ENCODE measurements around the gene TBC1D8. TPM values are rescaled to one million over a fixed set of nuclear protein-coding genes. Genes with fewer than 3 reads are reported as not detected.

TBC1D8 gene
- total and polyA plus RNA-seq, 2 of the 13 experiments (the other 11 are each of a cell fraction or from before 2014, with no cell fraction given), result 45.1 to 95.4 TPM

DNA sequence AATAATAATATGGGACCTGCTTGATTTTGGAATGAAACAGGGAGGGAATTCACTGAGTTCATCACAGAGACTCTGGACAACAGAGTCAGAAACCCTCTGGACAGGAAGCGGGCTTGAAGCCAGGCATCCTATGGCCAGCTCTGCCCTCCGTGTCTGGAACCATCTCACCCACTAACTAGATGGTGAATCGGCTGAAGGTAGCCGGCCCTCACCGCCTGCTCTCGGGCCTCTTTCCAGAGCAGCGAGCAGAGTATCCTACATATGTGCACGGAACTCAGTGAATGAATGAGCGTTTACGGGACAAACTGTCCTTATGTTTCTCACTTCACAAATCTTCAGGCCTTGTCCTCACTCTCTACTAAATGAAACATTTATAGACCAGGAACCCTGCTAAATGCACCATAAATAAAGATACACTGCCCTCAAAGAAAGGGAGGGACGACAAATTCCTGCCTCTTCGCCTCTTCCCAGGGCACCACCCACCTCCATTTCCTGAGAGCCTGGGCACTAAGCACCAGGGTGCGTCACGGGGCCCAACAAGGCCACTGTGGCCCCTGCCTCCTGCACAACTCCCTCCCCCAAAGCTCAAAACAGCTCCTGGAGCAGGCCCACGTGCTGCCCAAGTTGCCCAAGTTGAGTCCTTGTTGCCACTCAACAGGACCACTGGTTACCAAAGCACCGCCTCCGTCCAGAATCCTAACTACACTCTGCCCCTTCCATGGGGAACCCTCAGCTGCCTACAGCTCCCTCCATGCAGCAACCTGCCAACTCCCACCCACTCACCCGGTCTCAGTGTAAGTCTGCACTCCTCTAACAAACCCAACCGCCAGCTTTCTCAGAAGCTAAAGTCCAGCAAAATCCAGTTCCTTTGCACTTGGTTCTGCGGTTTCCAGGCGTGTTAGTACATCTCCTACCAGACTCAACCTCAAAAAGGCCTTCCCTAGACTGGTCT lies 1.7 kb downstream of the TBC1D8 start (continued):
- no peak for TF ChIP-seq SRF (IDR thresholded peaks at IDR 0.05; ENCODE audit: low read depth, low read length)
- TF ChIP-seq ZNF614 (CRISPR knock-in tag; IDR thresholded peaks at IDR 0.05; ENCODE audit: borderline replicate concordance), result no peak
- TF ChIP-seq, protein P1, sequence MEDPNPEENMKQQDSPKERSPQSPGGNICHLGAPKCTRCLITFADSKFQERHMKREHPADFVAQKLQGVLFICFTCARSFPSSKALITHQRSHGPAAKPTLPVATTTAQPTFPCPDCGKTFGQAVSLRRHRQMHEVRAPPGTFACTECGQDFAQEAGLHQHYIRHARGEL (CRISPR knock-in tag; IDR thresholded peaks at IDR 0.05), result no peak
- TF ChIP-seq, protein P2, sequence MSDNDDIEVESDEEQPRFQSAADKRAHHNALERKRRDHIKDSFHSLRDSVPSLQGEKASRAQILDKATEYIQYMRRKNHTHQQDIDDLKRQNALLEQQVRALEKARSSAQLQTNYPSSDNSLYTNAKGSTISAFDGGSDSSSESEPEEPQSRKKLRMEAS (IDR thresholded peaks at IDR 0.05), result peak; percentile 92
- TF ChIP-seq ZNF777 (CRISPR knock-in tag; IDR thresholded peaks at IDR 0.05), result no peak; the same call in 1 of the 2 replicates
- no peak for TF ChIP-seq ZNF570 (CRISPR knock-in tag; IDR thresholded peaks at IDR 0.05; ENCODE audit: borderline replicate concordance)
- no peak for TF ChIP-seq ZBTB42 (CRISPR knock-in tag; IDR thresholded peaks at IDR 0.05)
- TF ChIP-seq, protein P3, sequence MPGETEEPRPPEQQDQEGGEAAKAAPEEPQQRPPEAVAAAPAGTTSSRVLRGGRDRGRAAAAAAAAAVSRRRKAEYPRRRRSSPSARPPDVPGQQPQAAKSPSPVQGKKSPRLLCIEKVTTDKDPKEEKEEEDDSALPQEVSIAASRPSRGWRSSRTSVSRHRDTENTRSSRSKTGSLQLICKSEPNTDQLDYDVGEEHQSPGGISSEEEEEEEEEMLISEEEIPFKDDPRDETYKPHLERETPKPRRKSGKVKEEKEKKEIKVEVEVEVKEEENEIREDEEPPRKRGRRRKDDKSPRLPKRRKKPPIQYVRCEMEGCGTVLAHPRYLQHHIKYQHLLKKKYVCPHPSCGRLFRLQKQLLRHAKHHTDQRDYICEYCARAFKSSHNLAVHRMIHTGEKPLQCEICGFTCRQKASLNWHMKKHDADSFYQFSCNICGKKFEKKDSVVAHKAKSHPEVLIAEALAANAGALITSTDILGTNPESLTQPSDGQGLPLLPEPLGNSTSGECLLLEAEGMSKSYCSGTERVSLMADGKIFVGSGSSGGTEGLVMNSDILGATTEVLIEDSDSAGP (CRISPR knock-in tag; IDR thresholded peaks at IDR 0.05; ENCODE audit: borderline replicate concordance), result no peak
- TF ChIP-seq ZC3H4 (CRISPR knock-in tag; IDR thresholded peaks at IDR 0.05; ENCODE audit: borderline replicate concordance), result no peak
- TF ChIP-seq ZNF557 (CRISPR knock-in tag; IDR thresholded peaks at IDR 0.05), result no peak
- no peak for TF ChIP-seq CBX2 (IDR thresholded peaks at IDR 0.05; ENCODE audit: low read depth, low read length)
- TF ChIP-seq CBX2 (CRISPR knock-in tag; IDR thresholded peaks at IDR 0.05; ENCODE audit: low read depth), result no peak
- no peak for TF ChIP-seq FOXK1 (CRISPR knock-in tag; IDR thresholded peaks at IDR 0.05; ENCODE audit: borderline replicate concordance, low read depth)
- no peak for TF ChIP-seq SOX5 (CRISPR knock-in tag; IDR thresholded peaks at IDR 0.05; ENCODE audit: borderline replicate concordance)
- 0 out of 2 replicates have a peak, but pooled peaks have one; percentile 41 for TF ChIP-seq DPF2 (CRISPR knock-in tag; IDR thresholded peaks at IDR 0.05; ENCODE audit: borderline replicate concordance, low read depth)
- TF ChIP-seq TBP (CRISPR knock-in tag; IDR thresholded peaks at IDR 0.05), result no peak
- peak; percentile 78 for TF ChIP-seq ZNF292 (CRISPR knock-in tag; IDR thresholded peaks at IDR 0.05; ENCODE audit: borderline replicate concordance, low read depth)
- no peak for TF ChIP-seq ZNF138 (CRISPR knock-in tag; IDR thresholded peaks at IDR 0.05; ENCODE audit: low read depth)
- peak; percentile 22; the same call in 1 of the 2 replicates for TF ChIP-seq GATAD2A (CRISPR knock-in tag; IDR thresholded peaks at IDR 0.05)
- TF ChIP-seq ZNF20 (CRISPR knock-in tag; IDR thresholded peaks at IDR 0.05), result no peak
- TF ChIP-seq ZNF160 (CRISPR knock-in tag; IDR thresholded peaks at IDR 0.05), result no peak
- TF ChIP-seq, protein P4, sequence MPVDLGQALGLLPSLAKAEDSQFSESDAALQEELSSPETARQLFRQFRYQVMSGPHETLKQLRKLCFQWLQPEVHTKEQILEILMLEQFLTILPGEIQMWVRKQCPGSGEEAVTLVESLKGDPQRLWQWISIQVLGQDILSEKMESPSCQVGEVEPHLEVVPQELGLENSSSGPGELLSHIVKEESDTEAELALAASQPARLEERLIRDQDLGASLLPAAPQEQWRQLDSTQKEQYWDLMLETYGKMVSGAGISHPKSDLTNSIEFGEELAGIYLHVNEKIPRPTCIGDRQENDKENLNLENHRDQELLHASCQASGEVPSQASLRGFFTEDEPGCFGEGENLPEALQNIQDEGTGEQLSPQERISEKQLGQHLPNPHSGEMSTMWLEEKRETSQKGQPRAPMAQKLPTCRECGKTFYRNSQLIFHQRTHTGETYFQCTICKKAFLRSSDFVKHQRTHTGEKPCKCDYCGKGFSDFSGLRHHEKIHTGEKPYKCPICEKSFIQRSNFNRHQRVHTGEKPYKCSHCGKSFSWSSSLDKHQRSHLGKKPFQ (CRISPR knock-in tag; IDR thresholded peaks at IDR 0.05; ENCODE audit: insufficient replicate concordance), result no peak
- TF ChIP-seq ZNF552 (CRISPR knock-in tag; IDR thresholded peaks at IDR 0.05; ENCODE audit: borderline replicate concordance), result no peak
- 0 out of 2 replicates have a peak, but pooled peaks have one; percentile 3 for TF ChIP-seq KLF11 (CRISPR knock-in tag; IDR thresholded peaks at IDR 0.05)
- no peak for TF ChIP-seq ZNF207 (IDR thresholded peaks at IDR 0.05; ENCODE audit: borderline replicate concordance)

Data from HepG2 (cell line).